Peyer's patch (tissue), 4 donors: ENCODE results near the gene A2ML1.

Experiments used
- CTCF ChIP-seq, 6 experiments: fragments of 450-650 bp in 4 of 6; fragments of 200-600 bp in 2 of 6; sonication (generic) in 1 of 6; IDR thresholded peaks; one replicate each; pipeline ENCODE4 v1.5.1; 2017 to 2019; ENCODE audit warnings: antibody characterized with exemption in 6 of 6, mild to moderate bottlenecking in 3 of 6, moderate library complexity in 1 of 6
- POLR2A ChIP-seq, 2 donors: fragments of 450-650 bp; IDR thresholded peaks; one replicate each; pipeline ENCODE4 v1.5.1; 2017; ENCODE audit warnings: antibody characterized with exemption in 2 of 2, mild to moderate bottlenecking in 2 of 2, moderate library complexity in 2 of 2

- TF ChIP-seq CTCF (IDR thresholded peaks at IDR 0.05) (no peak), POLR2A (IDR thresholded peaks at IDR 0.05) (no peak)
Observed at GRCh38 chr12:8827551-8828256, 5.3 kb downstream of the A2ML1 start.
